ENCODE data around the gene GFRA3.

DNA sequence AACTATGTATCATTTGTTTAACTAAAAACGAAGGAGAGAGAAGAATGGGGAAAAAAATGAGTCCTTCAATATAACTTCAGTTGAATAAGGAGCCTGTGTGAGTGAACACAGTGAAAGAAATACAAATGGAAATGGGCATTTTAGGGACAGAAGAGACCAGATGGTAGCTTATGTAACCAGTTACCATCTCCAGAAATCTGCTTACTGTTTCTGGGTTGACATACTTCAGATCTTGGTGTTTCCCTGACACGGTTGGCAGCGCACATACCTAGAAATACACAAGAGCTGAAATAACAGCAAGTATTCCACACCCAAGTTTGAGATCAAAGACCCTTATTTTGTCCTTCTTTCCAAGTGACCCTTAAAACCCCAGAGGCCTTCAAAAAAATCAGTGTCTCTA is 14.9 kb upstream of the GFRA3 start:
- TF ChIP-seq, protein P1, sequence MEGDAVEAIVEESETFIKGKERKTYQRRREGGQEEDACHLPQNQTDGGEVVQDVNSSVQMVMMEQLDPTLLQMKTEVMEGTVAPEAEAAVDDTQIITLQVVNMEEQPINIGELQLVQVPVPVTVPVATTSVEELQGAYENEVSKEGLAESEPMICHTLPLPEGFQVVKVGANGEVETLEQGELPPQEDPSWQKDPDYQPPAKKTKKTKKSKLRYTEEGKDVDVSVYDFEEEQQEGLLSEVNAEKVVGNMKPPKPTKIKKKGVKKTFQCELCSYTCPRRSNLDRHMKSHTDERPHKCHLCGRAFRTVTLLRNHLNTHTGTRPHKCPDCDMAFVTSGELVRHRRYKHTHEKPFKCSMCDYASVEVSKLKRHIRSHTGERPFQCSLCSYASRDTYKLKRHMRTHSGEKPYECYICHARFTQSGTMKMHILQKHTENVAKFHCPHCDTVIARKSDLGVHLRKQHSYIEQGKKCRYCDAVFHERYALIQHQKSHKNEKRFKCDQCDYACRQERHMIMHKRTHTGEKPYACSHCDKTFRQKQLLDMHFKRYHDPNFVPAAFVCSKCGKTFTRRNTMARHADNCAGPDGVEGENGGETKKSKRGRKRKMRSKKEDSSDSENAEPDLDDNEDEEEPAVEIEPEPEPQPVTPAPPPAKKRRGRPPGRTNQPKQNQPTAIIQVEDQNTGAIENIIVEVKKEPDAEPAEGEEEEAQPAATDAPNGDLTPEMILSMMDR (IDR thresholded peaks at IDR 0.05 in 8 of 11, conservative IDR thresholded peaks at IDR 0.05 in 3 of 11) = no peak
- no peak for TF ChIP-seq POLR2AphosphoS5 (IDR thresholded peaks at IDR 0.05)

All from spleen (tissue), 7 donors.